Brain microvascular endothelial cell (primary cell): ENCODE measurements around the gene PEF1.

Experiments
- DNase-seq: peaks from one replicate; pipeline ENCODE4 v3.0.0-alpha.2; 2020
- H3K27ac ChIP-seq: fragments of 250-450 bp; sonication (Bioruptor Pico); 2 replicates; pipeline ENCODE4 v1.5.1; 2020; ENCODE audit warnings: mild to moderate bottlenecking, moderate library complexity
- H3K27me3 ChIP-seq: fragments of 250-450 bp; sonication (Bioruptor Pico); replicated peaks from 2 replicates; pipeline ENCODE4 v1.5.1; 2020; ENCODE audit warnings: mild to moderate bottlenecking
- H3K36me3 ChIP-seq: fragments of 250-450 bp; sonication (Bioruptor Pico); replicated peaks from 2 replicates; pipeline ENCODE4 v1.5.1; 2020; ENCODE audit warnings: mild to moderate bottlenecking
- H3K4me3 ChIP-seq: 2 replicates; pipeline ENCODE4 v1.5.1; 2011; ENCODE audit warnings: low read depth, mild to moderate bottlenecking, control low read depth, low read length, moderate library complexity
- in situ Hi-C: cut with HindIII; loops from 2 replicates; pipeline ENCODE4 v1.10.0; 2017; ENCODE audit warnings: low sequenced_read_pairs, low pct_ligation_motif_present
- TF ChIP-seq, protein P1 (sequence below): IDR thresholded peaks from 2 replicates; pipeline ENCODE4 v1.5.1; 2011; ENCODE audit warnings: low read depth, mild to moderate bottlenecking, moderate library complexity, low read length, control low read depth, inconsistent platforms; ENCODE audit errors: missing control alignments

PEF1 gene

DNA sequence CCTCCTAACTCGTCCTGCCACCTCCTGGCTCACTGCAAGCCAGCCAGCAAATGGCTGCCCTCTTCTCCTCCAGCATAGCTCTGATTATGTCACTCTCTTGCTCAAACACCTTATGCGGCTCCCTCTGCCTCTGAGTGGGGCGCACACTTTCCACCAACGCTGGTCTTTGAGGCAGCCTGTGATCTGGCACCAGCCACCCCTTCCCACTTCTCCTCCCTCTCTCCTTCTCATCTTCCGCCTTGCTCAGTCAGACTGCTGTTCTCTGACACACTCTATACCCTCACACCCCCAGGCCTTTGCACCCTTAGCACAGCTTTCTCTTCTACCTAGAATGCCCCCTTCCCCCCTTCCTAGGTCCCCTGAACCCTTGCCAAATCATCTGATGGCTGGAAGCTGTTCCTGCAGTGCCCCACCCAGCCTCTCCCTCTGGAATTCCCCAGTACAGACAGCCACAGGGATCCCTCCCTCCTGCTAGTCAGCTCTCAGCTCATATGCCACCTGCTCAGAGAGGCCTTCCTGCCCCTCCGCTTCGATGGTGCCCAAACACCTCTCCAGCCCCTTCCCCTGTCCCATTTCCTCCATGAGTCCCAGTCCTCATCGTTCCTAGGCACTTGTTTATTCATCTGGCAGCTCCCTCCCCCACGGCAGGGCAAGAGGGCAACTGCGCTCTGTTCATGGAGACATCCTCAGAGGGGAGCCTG is 21.7 kb upstream of the PEF1 start:
- no peaks in the 10 kb centered on the region for H3K36me3 ChIP-seq
- TF ChIP-seq, protein P1, sequence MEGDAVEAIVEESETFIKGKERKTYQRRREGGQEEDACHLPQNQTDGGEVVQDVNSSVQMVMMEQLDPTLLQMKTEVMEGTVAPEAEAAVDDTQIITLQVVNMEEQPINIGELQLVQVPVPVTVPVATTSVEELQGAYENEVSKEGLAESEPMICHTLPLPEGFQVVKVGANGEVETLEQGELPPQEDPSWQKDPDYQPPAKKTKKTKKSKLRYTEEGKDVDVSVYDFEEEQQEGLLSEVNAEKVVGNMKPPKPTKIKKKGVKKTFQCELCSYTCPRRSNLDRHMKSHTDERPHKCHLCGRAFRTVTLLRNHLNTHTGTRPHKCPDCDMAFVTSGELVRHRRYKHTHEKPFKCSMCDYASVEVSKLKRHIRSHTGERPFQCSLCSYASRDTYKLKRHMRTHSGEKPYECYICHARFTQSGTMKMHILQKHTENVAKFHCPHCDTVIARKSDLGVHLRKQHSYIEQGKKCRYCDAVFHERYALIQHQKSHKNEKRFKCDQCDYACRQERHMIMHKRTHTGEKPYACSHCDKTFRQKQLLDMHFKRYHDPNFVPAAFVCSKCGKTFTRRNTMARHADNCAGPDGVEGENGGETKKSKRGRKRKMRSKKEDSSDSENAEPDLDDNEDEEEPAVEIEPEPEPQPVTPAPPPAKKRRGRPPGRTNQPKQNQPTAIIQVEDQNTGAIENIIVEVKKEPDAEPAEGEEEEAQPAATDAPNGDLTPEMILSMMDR, result no peak
- H3K27ac ChIP-seq, result no peak overlapping the region
- in situ Hi-C loops, result no loop called here
- no peaks in the 10 kb centered on the region for H3K27me3 ChIP-seq
- no peak for DNase-seq
- no peak overlapping the region for H3K4me3 ChIP-seq

DNA sequence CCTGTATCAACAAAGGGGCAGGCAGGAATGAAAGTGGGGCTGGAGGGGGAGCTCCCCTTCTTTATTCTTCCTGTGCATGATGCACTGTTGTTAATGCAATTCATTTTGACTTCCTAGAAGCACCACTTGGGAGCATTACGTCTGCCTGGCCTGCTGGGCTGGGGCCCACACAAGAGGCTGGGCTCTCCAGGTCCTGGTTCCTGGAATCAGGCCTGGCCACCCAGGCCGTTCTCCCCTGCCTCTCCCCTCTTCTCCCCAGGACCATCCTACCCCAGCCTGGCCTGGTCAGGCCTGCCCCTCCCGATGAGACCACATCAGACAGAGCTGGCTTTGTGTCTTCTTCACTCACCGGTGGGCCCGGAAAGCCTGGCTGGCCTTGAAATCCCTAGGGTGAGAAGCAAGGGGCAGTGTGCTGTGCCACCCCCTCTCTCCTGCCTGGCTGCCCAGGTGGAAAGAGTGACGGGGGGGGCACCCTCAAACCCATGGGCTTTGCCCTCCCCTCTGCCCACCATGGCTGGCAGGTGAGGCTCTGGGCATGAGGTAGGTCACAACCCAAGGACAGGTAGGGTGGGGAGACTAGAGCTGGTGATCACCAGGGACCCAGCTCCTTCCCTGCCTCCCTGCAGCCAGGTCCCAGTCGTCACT is 20.7 kb upstream of the PEF1 start:
- in situ Hi-C loops, result no loop called here
- H3K36me3 ChIP-seq, result no peaks in the 10 kb centered on the region
- TF ChIP-seq, protein P1, result no peak
- no peak for DNase-seq
- no peaks in the 10 kb centered on the region for H3K27me3 ChIP-seq
- no peak overlapping the region for H3K4me3 ChIP-seq
- H3K27ac ChIP-seq, result no peak overlapping the region

DNA sequence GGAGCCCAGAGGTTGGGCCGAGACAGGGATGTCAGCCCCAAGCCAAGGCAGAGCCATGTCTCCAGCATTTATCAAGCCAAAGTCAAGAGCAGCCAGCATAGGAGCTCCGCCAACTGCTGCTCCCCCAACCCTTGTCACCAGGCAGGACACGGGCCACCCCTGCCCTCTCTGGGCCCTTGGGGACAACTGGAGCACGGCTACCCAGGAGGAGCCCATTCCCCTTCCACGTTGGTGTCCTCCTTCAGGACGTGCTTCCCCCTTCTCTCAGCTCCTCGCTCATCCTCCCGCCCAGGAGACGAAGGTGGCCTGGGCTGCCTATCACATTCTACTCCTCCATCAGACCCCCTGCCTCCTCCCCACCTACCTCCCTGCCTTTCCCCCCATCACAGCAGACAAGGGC is 19.9 kb upstream of the PEF1 start:
- no peak overlapping the region for H3K4me3 ChIP-seq
- no peak overlapping the region for H3K27ac ChIP-seq
- no peak for DNase-seq
- in situ Hi-C loops, result no loop called here
- no peaks in the 10 kb centered on the region for H3K36me3 ChIP-seq
- no peaks in the 10 kb centered on the region for H3K27me3 ChIP-seq
- TF ChIP-seq, protein P1, result no peak

DNA sequence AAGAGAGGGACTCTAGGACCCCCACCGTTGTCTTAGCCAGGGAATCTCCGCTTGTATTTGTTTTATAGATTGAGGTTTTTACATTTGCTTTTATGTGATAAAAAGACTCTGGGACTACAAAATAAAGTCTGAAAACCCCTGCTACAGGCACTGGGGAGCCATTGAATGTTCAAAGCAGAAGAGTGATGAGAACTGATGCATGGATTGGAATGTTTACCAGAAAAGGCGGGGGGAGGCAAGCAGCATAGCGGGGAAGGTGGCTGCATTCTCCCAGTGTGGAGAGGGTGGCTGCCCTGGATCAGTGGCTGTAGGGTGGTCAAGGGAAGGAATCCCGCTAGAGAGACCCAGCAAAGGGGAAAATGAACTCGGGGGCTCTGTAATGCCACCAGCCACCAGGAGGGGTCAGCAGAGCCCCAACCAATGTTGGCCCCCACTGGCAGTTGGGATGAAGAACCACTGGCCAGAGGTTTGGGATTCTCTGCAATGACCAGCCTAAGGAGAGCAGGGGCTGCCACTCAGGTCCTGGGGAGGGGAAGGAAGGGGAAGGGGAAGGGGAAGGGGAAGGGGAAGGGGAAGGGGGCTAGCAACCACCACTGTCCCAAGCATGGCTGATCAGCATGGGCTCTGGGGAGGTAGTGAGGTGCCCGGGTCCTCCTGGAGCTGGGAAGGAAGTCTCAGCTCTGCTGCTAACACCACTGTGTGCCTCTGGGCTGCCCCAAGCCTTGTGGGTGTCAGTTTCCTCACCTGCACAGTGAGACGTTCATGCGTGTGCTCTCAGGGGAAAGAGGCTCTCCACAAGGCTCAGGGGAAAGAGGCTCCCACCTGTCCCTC is 19.2 kb upstream of the PEF1 start:
- in situ Hi-C loops, result no loop called here
- TF ChIP-seq, protein P1, result peak; percentile 97
- H3K27ac ChIP-seq, result no peak overlapping the region
- H3K27me3 ChIP-seq, result no peaks in the 10 kb centered on the region
- H3K4me3 ChIP-seq, result no peak overlapping the region
- peak; percentile 25 for DNase-seq
- H3K36me3 ChIP-seq, result no peaks in the 10 kb centered on the region

DNA sequence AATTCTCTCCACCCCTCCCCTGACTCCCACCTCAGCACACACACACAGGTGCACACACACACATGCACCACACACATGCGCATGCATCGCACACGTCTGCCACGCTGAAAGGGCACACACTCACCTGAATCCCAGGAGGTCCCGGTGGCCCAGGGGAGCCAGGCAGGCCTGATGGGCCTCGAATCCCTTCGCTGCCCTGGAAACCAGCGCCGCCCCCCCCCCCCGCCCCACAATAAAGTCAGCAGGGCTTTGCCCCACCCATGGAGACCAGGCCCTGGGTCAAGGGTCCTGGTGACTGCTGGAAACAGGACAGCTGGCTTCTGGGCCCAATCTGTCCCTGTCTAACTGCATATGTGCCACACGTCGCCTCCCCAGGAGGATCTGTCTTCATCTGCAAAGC is 17.8 kb upstream of the PEF1 start:
- H3K27me3 ChIP-seq, result no peaks in the 10 kb centered on the region
- in situ Hi-C loops, result no loop called here
- H3K4me3 ChIP-seq, result no peak overlapping the region
- no peak for DNase-seq
- H3K27ac ChIP-seq, result no peak overlapping the region
- no peaks in the 10 kb centered on the region for H3K36me3 ChIP-seq
- TF ChIP-seq, protein P1, result no peak
